Measurements from ENCODE around the gene DBT.

DBT gene

GRCh38 chr1:100187912-100188311, 61.7 kb downstream of the DBT start:
- peak; percentile 45 for DNase-seq (ENCODE audit: low spot score)

GRCh38 chr1:100184536-100184935, 65.1 kb downstream of the DBT start:
- DNase-seq (ENCODE audit: low spot score): no peak

- no peak for DNase-seq (ENCODE audit: low spot score)
Observed at GRCh38 chr1:100183370-100183769, 66.3 kb downstream of the DBT start.

GRCh38 chr1:100178091-100178490, 71.5 kb downstream of the DBT start, which contains the start of gene LRRC39:
Gene LRRC39 (minus strand): TSS chr1:100178256. CDS start chr1:100168516, 9,740 bp downstream.
- DNase-seq (ENCODE audit: low spot score): no peak

- no peak for DNase-seq (ENCODE audit: low spot score)
Observed at GRCh38 chr1:100177295-100178041, 72.2 kb downstream of the DBT start.

GRCh38 chr1:100168051-100168450, 81.6 kb downstream of the DBT start:
- DNase-seq (ENCODE audit: low spot score): no peak

GRCh38 chr1:100164702-100165101, 84.9 kb downstream of the DBT start:
- no peak for DNase-seq (ENCODE audit: low spot score)

- no peak for DNase-seq (ENCODE audit: low spot score)
Observed at GRCh38 chr1:100164216-100164615, 85.4 kb downstream of the DBT start.

- DNase-seq (ENCODE audit: low spot score): no peak
Observed at GRCh38 chr1:100162881-100163280, 86.8 kb downstream of the DBT start.

GRCh38 chr1:100152271-100152670, 97.4 kb downstream of the DBT start:
- no peak for DNase-seq (ENCODE audit: low spot score)

- DNase-seq (ENCODE audit: low spot score): no peak
Observed at GRCh38 chr1:100151679-100152078, 98.0 kb downstream of the DBT start.

- no peak for DNase-seq (ENCODE audit: low spot score)
Observed at GRCh38 chr1:100147875-100148274, 101.8 kb downstream of the DBT start.

GRCh38 chr1:100146958-100147357, 102.7 kb downstream of the DBT start:
- no peak for DNase-seq (ENCODE audit: low spot score)

- DNase-seq (ENCODE audit: low spot score): peak; percentile 4
Observed at GRCh38 chr1:100145116-100145515, 104.5 kb downstream of the DBT start.

- DNase-seq (ENCODE audit: low spot score): no peak
Observed at GRCh38 chr1:100142343-100142742, 107.3 kb downstream of the DBT start.

- no peak for DNase-seq (ENCODE audit: low spot score)
Observed at GRCh38 chr1:100141192-100141591, 108.4 kb downstream of the DBT start.

GRCh38 chr1:100137602-100138001, 112.0 kb downstream of the DBT start:
- no peak for DNase-seq (ENCODE audit: low spot score)

Data from HuH-7 (cell line).